ENCODE results near the gene CACNA2D1.

CACNA2D1 gene

GRCh38 chr7:81986723-81987470 is 456.7 kb downstream of the CACNA2D1 start:
- no peak for DNase-seq (ENCODE audit: low read depth in 2 of 2)

GRCh38 chr7:81983406-81983805 is 460.2 kb downstream of the CACNA2D1 start:
- DNase-seq (ENCODE audit: low read depth in 2 of 2), result no peak

- no peak for DNase-seq (ENCODE audit: low read depth in 2 of 2)
These were observed 470.5 kb downstream of the CACNA2D1 start for GRCh38 chr7:81973117-81973516.

GRCh38 chr7:81960026-81960425 is 483.6 kb downstream of the CACNA2D1 start:
- no peak for DNase-seq (ENCODE audit: low read depth in 2 of 2)

GRCh38 chr7:81957517-81957916 is 486.1 kb downstream of the CACNA2D1 start:
- no peak for DNase-seq (ENCODE audit: low read depth in 2 of 2)

- DNase-seq (ENCODE audit: low read depth in 2 of 2), result no peak
These were observed 487.1 kb downstream of the CACNA2D1 start for GRCh38 chr7:81956520-81956919.

GRCh38 chr7:81949306-81949705 is 494.3 kb downstream of the CACNA2D1 start:
- DNase-seq (ENCODE audit: low read depth in 2 of 2), result no peak

- no peak for DNase-seq (ENCODE audit: low read depth in 2 of 2)
These were observed 499.5 kb downstream of the CACNA2D1 start for GRCh38 chr7:81944058-81944457.

- no peak for DNase-seq (ENCODE audit: low read depth in 2 of 2)
These were observed 506.5 kb downstream of the CACNA2D1 start for GRCh38 chr7:81937091-81937490.

GRCh38 chr7:81934596-81935301 is 508.8 kb downstream of the CACNA2D1 start:
- DNase-seq (ENCODE audit: low read depth in 2 of 2), result no peak

- DNase-seq (ENCODE audit: low read depth in 2 of 2), result no peak
These were observed 510.6 kb downstream of the CACNA2D1 start for GRCh38 chr7:81932936-81933335.

GRCh38 chr7:81929386-81929785 is 514.2 kb downstream of the CACNA2D1 start:
- DNase-seq (ENCODE audit: low read depth in 2 of 2), result no peak

GRCh38 chr7:81926154-81926553 is 517.4 kb downstream of the CACNA2D1 start:
- no peak for DNase-seq (ENCODE audit: low read depth in 2 of 2)

GRCh38 chr7:81925530-81925929 is 518.0 kb downstream of the CACNA2D1 start:
- no peak for DNase-seq (ENCODE audit: low read depth in 2 of 2)

- DNase-seq (ENCODE audit: low read depth in 2 of 2), result no peak
These were observed 519.1 kb downstream of the CACNA2D1 start for GRCh38 chr7:81924494-81924893.

- DNase-seq (ENCODE audit: low read depth in 2 of 2), result no peak
These were observed 524.1 kb downstream of the CACNA2D1 start for GRCh38 chr7:81919494-81919893.

GRCh38 chr7:81908220-81908619 is 535.4 kb downstream of the CACNA2D1 start:
- no peak for DNase-seq (ENCODE audit: low read depth in 2 of 2)

GRCh38 chr7:81903115-81903514 is 540.5 kb downstream of the CACNA2D1 start:
- no peak for DNase-seq (ENCODE audit: low read depth in 2 of 2)

- no peak for DNase-seq (ENCODE audit: low read depth in 2 of 2)
These were observed 541.0 kb downstream of the CACNA2D1 start for GRCh38 chr7:81902536-81902935.
